GM23338 (cell line): ENCODE data around the gene SMARCA2. TPM values are rescaled to one million over a fixed set of nuclear protein-coding genes. Genes with fewer than 3 reads are reported as not detected.

Source experiments
- ATAC-seq: fragments of 200-7000 bp; cut with Tn5 transposase; 3 replicates; pipeline ENCODE4 v1.9.1; 2020
- DNase-seq: peaks from one replicate; pipeline ENCODE4 v3.0.0-alpha.2; 2015; ENCODE audit warnings: low spot score
- H2AFZ ChIP-seq: fragments of 200-600 bp; sonication (generic); 2 replicates; pipeline ENCODE4 v1.8.0; 2016; ENCODE audit warnings: antibody characterized with exemption, mild to moderate bottlenecking, moderate library complexity
- H3F3A ChIP-seq: fragments of 200-600 bp; sonication (generic); replicated peaks from 2 replicates; pipeline ENCODE4 v1.8.0; 2017; ENCODE audit warnings: antibody characterized with exemption, mixed run types, low read depth
- H3K27ac ChIP-seq: fragments of 200-600 bp; sonication (generic); 2 replicates; pipeline ENCODE4 v1.6.1; 2016; ENCODE audit warnings: low read depth
- H3K27me3 ChIP-seq: fragments of 200-600 bp; sonication (generic); 2 replicates; pipeline ENCODE4 v1.8.0; 2016; ENCODE audit warnings: mild to moderate bottlenecking, mixed run types, moderate library complexity; ENCODE audit not compliant: insufficient read depth
- H3K36me3 ChIP-seq: fragments of 200-600 bp; sonication (generic); 2 replicates; pipeline ENCODE4 v1.8.0; 2016; ENCODE audit warnings: mild to moderate bottlenecking; ENCODE audit not compliant: insufficient read depth
- H3K4me1 ChIP-seq: fragments of 200-600 bp; sonication (generic); 2 replicates; pipeline ENCODE4 v1.8.0; 2016; ENCODE audit warnings: mild to moderate bottlenecking, moderate library complexity; ENCODE audit not compliant: insufficient read depth
- H3K4me2 ChIP-seq: fragments of 200-600 bp; sonication (generic); 2 replicates; pipeline ENCODE4 v1.7.1; 2017; ENCODE audit warnings: mixed run types
- H3K4me3 ChIP-seq: fragments of 200-600 bp; sonication (generic); 2 replicates; pipeline ENCODE4 v1.6.1; 2016; ENCODE audit warnings: mixed run types
- H3K79me2 ChIP-seq: fragments of 200-600 bp; sonication (generic); replicated peaks from 2 replicates; pipeline ENCODE4 v1.8.0; 2017; ENCODE audit warnings: mild to moderate bottlenecking; ENCODE audit not compliant: insufficient read depth
- H3K9me2 ChIP-seq: fragments of 200-600 bp; sonication (generic); 2 replicates; pipeline ENCODE4 v1.8.0; 2017; ENCODE audit not compliant: insufficient read depth
- H4K20me1 ChIP-seq: fragments of 200-600 bp; sonication (generic); replicated peaks from 2 replicates; pipeline ENCODE4 v1.8.0; 2017; ENCODE audit warnings: mild to moderate bottlenecking; ENCODE audit not compliant: insufficient read depth
- H3K27ac Mint-ChIP-seq: 2 replicates; pipeline ENCODE4 v1.8.0; 2020; ENCODE audit warnings: inconsistent platforms, mild to moderate bottlenecking, moderate library complexity, mixed read lengths
- H3K27me3 Mint-ChIP-seq: 3 replicates; pipeline ENCODE4 v1.8.0; 2022; ENCODE audit warnings: low read depth, mild to moderate bottlenecking, moderate library complexity, mixed read lengths, inconsistent platforms; ENCODE audit not compliant: insufficient read depth, poor library complexity
- H3K36me3 Mint-ChIP-seq: 3 replicates; pipeline ENCODE4 v1.8.0; 2021; ENCODE audit warnings: low read depth, mild to moderate bottlenecking, inconsistent platforms, moderate library complexity, mixed read lengths
- H3K4me1 Mint-ChIP-seq: 3 replicates; pipeline ENCODE4 v1.8.0; 2020; ENCODE audit warnings: mild to moderate bottlenecking, inconsistent platforms, mixed read lengths
- H3K4me3 Mint-ChIP-seq: 3 replicates; pipeline ENCODE4 v1.8.0; 2021; ENCODE audit warnings: moderate library complexity, mild to moderate bottlenecking, inconsistent platforms, mixed read lengths
- H3K9me3 Mint-ChIP-seq: 3 replicates; pipeline ENCODE4 v1.8.0; 2020; ENCODE audit warnings: moderate library complexity, mild to moderate bottlenecking, inconsistent platforms, mixed read lengths
- CREB1 ChIP-seq: fragments of 250-450 bp; sonication (Bioruptor Pico); IDR thresholded peaks from 2 replicates; pipeline ENCODE4 v1.5.0; 2020; ENCODE audit warnings: low read depth, mild to moderate bottlenecking, moderate library complexity
- CTCF ChIP-seq, 2 experiments: fragments of 200-600 bp in 1 of 2; sonication (generic) in 1 of 2; conservative IDR thresholded peaks; 2 replicates each; pipeline versions ENCODE4 v1.5.1 to v1.6.1; 2016 to 2017; ENCODE audit warnings: antibody characterized with exemption in 2 of 2, low read depth in 2 of 2, mild to moderate bottlenecking in 2 of 2, moderate library complexity in 1 of 2
- ETS1 ChIP-seq: IDR thresholded peaks from 2 replicates; pipeline ENCODE4 v1.6.1; 2016; ENCODE audit warnings: antibody characterized with exemption
- EZH2 ChIP-seq: fragments of 200-600 bp; sonication (generic); IDR thresholded peaks from one replicate; pipeline ENCODE4 v1.8.0; 2017; ENCODE audit warnings: antibody characterized with exemption, mild to moderate bottlenecking, low read depth; ENCODE audit not compliant: unreplicated experiment
- EZH2phosphoT487 ChIP-seq: fragments of 200-600 bp; sonication (generic); IDR thresholded peaks from one replicate; pipeline ENCODE4 v1.8.1; 2018; ENCODE audit warnings: antibody characterized with exemption; ENCODE audit not compliant: unreplicated experiment
- NANOG ChIP-seq: IDR thresholded peaks from 2 replicates; pipeline ENCODE4 v1.6.1; 2016; ENCODE audit warnings: antibody characterized with exemption, borderline replicate concordance
- STAT1 ChIP-seq: IDR thresholded peaks from one replicate; pipeline ENCODE4 v1.6.1; 2016; ENCODE audit warnings: antibody characterized with exemption; ENCODE audit not compliant: unreplicated experiment
- polyA plus RNA-seq: library from polyadenylated mRNA; unstranded; fragments of >200 nt; fragmentation: Nextera tagmentation; extraction: Ambion mirVana; gene quantifications from 2 replicates; pipeline ENCODE4 v1.2.1, GENCODE V29; 2016
- total RNA-seq: library from RNA; depleted of rRNA; stranded (reverse); fragments of >200 nt; shearing (Covaris generic); gene quantifications from 2 replicates; pipeline ENCODE4 v1.2.3, GENCODE V29; 2014
- TF ChIP-seq, protein P1 (sequence below): fragments of 250-450 bp; sonication (Bioruptor Pico); IDR thresholded peaks from 2 replicates; pipeline ENCODE4 v1.5.0; 2020; ENCODE audit warnings: mild to moderate bottlenecking, moderate library complexity

SMARCA2 gene
- total and polyA plus RNA-seq, 2 experiments from 2014 or later: 21.7 to 21.9 TPM

DNA sequence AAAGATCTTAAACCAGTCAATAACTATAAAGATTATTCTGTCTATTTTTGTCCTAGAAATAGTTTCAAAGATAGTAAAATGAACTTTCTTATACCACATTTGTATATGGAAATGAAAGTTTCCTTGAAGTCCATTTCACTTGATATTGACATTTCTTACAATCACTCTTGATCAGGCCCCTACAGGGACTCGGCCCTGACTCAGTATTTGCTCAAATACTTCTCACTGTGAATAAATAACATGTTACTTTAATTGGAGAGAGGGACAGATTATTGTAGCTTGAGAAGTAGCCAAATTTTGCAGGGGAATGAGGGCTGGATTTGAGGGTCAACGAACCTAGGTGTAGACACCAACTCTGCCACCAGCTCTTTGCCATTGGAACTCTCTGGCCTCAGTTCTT lies 25.6 kb upstream of the SMARCA2 start:
- H3F3A ChIP-seq: no peaks in the 10 kb centered on the region
- no peak for DNase-seq
- H3K4me3 Mint-ChIP-seq: no peak overlapping the region
- no peaks in the 10 kb centered on the region for H3K9me2 ChIP-seq
- no peaks in the 10 kb centered on the region for H4K20me1 ChIP-seq
- peaks cover 16% of the 10 kb centered on the region for H3K4me1 Mint-ChIP-seq
- no peak overlapping the region for H3K27ac Mint-ChIP-seq
- H3K27me3 Mint-ChIP-seq: peaks cover 1% of the 10 kb centered on the region
- H2AFZ ChIP-seq: peak overlapping the region; percentile 69; the same call in 1 of the 2 replicates
- no peak overlapping the region for H3K27ac ChIP-seq
- no peak overlapping the region for H3K4me3 ChIP-seq
- no peaks in the 10 kb centered on the region for H3K79me2 ChIP-seq
- ATAC-seq: no peak
- H3K4me2 ChIP-seq: no peak overlapping the region
- no peaks in the 10 kb centered on the region for H3K36me3 Mint-ChIP-seq
- TF ChIP-seq CTCF (conservative IDR thresholded peaks at IDR 0.05; ENCODE audit: low read depth in 2 of 2) (no peak), ETS1 (no peak), CREB1 (CRISPR knock-in tag) (no peak), NANOG (no peak), EZH2 (no peak), EZH2phosphoT487 (no peak), STAT1 (no peak)
- TF ChIP-seq, protein P1, sequence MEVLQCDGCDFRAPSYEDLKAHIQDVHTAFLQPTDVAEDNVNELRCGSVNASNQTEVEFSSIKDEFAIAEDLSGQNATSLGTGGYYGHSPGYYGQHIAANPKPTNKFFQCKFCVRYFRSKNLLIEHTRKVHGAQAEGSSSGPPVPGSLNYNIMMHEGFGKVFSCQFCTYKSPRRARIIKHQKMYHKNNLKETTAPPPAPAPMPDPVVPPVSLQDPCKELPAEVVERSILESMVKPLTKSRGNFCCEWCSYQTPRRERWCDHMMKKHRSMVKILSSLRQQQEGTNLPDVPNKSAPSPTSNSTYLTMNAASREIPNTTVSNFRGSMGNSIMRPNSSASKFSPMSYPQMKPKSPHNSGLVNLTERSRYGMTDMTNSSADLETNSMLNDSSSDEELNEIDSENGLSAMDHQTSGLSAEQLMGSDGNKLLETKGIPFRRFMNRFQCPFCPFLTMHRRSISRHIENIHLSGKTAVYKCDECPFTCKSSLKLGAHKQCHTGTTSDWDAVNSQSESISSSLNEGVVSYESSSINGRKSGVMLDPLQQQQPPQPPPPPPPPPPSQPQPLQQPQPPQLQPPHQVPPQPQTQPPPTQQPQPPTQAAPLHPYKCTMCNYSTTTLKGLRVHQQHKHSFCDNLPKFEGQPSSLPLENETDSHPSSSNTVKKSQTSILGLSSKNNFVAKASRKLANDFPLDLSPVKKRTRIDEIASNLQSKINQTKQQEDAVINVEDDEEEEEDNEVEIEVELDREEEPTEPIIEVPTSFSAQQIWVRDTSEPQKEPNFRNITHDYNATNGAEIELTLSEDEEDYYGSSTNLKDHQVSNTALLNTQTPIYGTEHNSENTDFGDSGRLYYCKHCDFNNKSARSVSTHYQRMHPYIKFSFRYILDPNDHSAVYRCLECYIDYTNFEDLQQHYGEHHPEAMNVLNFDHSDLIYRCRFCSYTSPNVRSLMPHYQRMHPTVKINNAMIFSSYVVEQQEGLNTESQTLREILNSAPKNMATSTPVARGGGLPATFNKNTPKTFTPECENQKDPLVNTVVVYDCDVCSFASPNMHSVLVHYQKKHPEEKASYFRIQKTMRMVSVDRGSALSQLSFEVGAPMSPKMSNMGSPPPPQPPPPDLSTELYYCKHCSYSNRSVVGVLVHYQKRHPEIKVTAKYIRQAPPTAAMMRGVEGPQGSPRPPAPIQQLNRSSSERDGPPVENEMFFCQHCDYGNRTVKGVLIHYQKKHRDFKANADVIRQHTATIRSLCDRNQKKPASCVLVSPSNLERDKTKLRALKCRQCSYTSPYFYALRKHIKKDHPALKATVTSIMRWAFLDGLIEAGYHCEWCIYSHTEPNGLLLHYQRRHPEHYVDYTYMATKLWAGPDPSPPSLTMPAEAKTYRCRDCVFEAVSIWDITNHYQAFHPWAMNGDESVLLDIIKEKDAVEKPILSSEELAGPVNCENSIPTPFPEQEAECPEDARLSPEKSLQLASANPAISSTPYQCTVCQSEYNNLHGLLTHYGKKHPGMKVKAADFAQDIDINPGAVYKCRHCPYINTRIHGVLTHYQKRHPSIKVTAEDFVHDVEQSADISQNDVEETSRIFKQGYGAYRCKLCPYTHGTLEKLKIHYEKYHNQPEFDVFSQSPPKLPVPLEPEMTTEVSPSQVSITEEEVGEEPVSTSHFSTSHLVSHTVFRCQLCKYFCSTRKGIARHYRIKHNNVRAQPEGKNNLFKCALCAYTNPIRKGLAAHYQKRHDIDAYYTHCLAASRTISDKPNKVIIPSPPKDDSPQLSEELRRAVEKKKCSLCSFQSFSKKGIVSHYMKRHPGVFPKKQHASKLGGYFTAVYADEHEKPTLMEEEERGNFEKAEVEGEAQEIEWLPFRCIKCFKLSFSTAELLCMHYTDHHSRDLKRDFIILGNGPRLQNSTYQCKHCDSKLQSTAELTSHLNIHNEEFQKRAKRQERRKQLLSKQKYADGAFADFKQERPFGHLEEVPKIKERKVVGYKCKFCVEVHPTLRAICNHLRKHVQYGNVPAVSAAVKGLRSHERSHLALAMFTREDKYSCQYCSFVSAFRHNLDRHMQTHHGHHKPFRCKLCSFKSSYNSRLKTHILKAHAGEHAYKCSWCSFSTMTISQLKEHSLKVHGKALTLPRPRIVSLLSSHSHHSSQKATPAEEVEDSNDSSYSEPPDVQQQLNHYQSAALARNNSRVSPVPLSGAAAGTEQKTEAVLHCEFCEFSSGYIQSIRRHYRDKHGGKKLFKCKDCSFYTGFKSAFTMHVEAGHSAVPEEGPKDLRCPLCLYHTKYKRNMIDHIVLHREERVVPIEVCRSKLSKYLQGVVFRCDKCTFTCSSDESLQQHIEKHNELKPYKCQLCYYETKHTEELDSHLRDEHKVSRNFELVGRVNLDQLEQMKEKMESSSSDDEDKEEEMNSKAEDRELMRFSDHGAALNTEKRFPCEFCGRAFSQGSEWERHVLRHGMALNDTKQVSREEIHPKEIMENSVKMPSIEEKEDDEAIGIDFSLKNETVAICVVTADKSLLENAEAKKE: no peak
- no peaks in the 10 kb centered on the region for H3K36me3 ChIP-seq
- H3K27me3 ChIP-seq: no peaks in the 10 kb centered on the region
- H3K4me1 ChIP-seq: peaks cover 15% of the 10 kb centered on the region
- H3K9me3 Mint-ChIP-seq: no peaks in the 10 kb centered on the region; the same call in 2 of the 3 replicates
